SK-N-SH treated with all-trans-retinoic acid at 6 μM for 48 hours (cell line): ENCODE data around the gene CCDC24.

Experiments
- ATAC-seq: fragments of 200-7000 bp; cut with Tn5 transposase; 3 replicates; pipeline ENCODE4 v1.9.1; 2020; ENCODE audit warnings: mild to moderate bottlenecking, moderate library complexity
- CSDC2 ChIP-seq: fragments of 250-450 bp; sonication (Bioruptor Pico); IDR thresholded peaks from 2 replicates; pipeline ENCODE4 v1.5.0; 2020; ENCODE audit warnings: mild to moderate bottlenecking, moderate library complexity
- ESRRG ChIP-seq: fragments of 250-450 bp; sonication (Bioruptor Pico); IDR thresholded peaks from 2 replicates; pipeline ENCODE4 v1.6.1; 2021; ENCODE audit warnings: mild to moderate bottlenecking
- ISL1 ChIP-seq: fragments of 250-450 bp; sonication (Bioruptor Pico); IDR thresholded peaks from 2 replicates; pipeline ENCODE4 v2.1.2; 2022; ENCODE audit warnings: mild to moderate bottlenecking, moderate library complexity
- OSR1 ChIP-seq: fragments of 250-450 bp; sonication (Bioruptor Pico); IDR thresholded peaks from 2 replicates; pipeline ENCODE4 v1.8.0; 2022; ENCODE audit warnings: moderate library complexity, mild to moderate bottlenecking, inconsistent platforms
- PPARA ChIP-seq: fragments of 250-450 bp; sonication (Bioruptor Pico); IDR thresholded peaks from 2 replicates; pipeline ENCODE4 v1.5.0; 2020; ENCODE audit warnings: mild to moderate bottlenecking, borderline replicate concordance
- SNAI2 ChIP-seq: fragments of 250-450 bp; sonication (Bioruptor Pico); IDR thresholded peaks from 2 replicates; pipeline ENCODE4 v1.5.0; 2020; ENCODE audit warnings: mild to moderate bottlenecking, moderate library complexity
- TCF4 ChIP-seq: fragments of 250-450 bp; sonication (Bioruptor Pico); IDR thresholded peaks from 2 replicates; pipeline ENCODE4 v1.8.0; 2021; ENCODE audit warnings: mild to moderate bottlenecking, moderate library complexity, borderline replicate concordance
- ZC3H10 ChIP-seq: fragments of 250-450 bp; sonication (Bioruptor Pico); IDR thresholded peaks from 2 replicates; pipeline ENCODE4 v1.5.1; 2021; ENCODE audit warnings: mild to moderate bottlenecking, moderate library complexity
- ZFP3 ChIP-seq: fragments of 250-450 bp; sonication (Bioruptor Pico); IDR thresholded peaks from 2 replicates; pipeline ENCODE4 v1.5.0; 2020; ENCODE audit warnings: mild to moderate bottlenecking, moderate library complexity
- ZFP30 ChIP-seq: fragments of 450-650 bp; formaldehyde crosslinking; IDR thresholded peaks from 2 replicates; pipeline ENCODE4 v1.5.0; 2022; ENCODE audit warnings: mild to moderate bottlenecking, moderate library complexity
- ZNF565 ChIP-seq: fragments of 450-650 bp; formaldehyde crosslinking; conservative IDR thresholded peaks from 2 replicates; pipeline ENCODE4 v1.5.0; 2020; ENCODE audit warnings: low read depth, mild to moderate bottlenecking, moderate library complexity
- ZNF70 ChIP-seq: fragments of 450-650 bp; formaldehyde crosslinking; IDR thresholded peaks from 2 replicates; pipeline ENCODE4 v1.5.0; 2020; ENCODE audit warnings: mild to moderate bottlenecking, moderate library complexity
- TF ChIP-seq, protein P1 (sequence below): fragments of 250-450 bp; sonication (Bioruptor Pico); IDR thresholded peaks from 2 replicates; pipeline ENCODE4 v1.5.1; 2021; ENCODE audit warnings: mild to moderate bottlenecking, moderate library complexity
- TF ChIP-seq, protein P2 (sequence below): fragments of 250-450 bp; sonication (Bioruptor Pico); IDR thresholded peaks from 2 replicates; pipeline ENCODE4 v1.8.0; 2021; ENCODE audit warnings: low read depth, mild to moderate bottlenecking, moderate library complexity, borderline replicate concordance
- TF ChIP-seq, protein P3 (sequence below): fragments of 250-450 bp; sonication (Bioruptor Pico); IDR thresholded peaks from 2 replicates; pipeline ENCODE4 v1.5.1; 2020; ENCODE audit warnings: low read depth, mild to moderate bottlenecking, moderate library complexity
- TF ChIP-seq, protein P4 (sequence below): fragments of 250-450 bp; sonication (Bioruptor Pico); IDR thresholded peaks from 2 replicates; pipeline ENCODE4 v1.5.0; 2020; ENCODE audit warnings: mild to moderate bottlenecking, moderate library complexity

The CCDC24 gene

DNA sequence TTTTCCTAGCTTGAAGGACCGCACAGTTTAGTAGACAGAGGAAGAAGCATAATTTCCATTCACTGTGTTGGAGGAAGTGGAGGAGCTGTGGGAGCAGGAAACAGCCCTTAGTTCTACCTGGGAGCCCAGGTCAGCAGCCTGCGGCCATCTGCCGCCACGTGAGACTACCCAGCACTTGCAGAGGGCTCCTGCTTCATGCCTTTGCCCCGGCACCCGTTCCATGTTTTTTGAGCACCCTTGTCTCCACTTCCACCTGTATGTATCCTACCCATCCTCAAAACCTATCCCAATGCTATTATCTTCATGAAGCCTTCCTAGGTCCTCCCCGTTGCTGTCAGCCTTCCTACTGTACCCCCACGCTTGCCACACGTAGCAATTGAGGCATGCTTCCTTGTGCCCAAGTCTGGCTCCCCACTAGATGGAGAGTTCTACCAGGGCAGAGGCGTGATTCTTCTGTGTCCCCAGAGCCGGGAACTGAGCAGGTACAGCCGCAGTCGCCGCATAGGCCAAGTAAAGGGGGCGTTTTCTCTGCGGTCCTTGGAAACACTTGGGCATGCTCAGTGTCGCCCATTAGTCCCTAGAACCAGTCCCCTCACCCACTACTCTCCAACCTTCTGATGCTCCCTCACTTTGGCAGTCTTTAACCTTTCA, 38.0 kb downstream of the CCDC24 start (continued):
- TF ChIP-seq, protein P1, sequence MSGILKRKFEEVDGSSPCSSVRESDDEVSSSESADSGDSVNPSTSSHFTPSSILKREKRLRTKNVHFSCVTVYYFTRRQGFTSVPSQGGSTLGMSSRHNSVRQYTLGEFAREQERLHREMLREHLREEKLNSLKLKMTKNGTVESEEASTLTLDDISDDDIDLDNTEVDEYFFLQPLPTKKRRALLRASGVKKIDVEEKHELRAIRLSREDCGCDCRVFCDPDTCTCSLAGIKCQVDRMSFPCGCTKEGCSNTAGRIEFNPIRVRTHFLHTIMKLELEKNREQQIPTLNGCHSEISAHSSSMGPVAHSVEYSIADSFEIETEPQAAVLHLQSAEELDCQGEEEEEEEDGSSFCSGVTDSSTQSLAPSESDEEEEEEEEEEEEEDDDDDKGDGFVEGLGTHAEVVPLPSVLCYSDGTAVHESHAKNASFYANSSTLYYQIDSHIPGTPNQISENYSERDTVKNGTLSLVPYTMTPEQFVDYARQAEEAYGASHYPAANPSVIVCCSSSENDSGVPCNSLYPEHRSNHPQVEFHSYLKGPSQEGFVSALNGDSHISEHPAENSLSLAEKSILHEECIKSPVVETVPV (CRISPR knock-in tag), result no peak
- TF ChIP-seq, all 23 proteins: peak for 0

DNA sequence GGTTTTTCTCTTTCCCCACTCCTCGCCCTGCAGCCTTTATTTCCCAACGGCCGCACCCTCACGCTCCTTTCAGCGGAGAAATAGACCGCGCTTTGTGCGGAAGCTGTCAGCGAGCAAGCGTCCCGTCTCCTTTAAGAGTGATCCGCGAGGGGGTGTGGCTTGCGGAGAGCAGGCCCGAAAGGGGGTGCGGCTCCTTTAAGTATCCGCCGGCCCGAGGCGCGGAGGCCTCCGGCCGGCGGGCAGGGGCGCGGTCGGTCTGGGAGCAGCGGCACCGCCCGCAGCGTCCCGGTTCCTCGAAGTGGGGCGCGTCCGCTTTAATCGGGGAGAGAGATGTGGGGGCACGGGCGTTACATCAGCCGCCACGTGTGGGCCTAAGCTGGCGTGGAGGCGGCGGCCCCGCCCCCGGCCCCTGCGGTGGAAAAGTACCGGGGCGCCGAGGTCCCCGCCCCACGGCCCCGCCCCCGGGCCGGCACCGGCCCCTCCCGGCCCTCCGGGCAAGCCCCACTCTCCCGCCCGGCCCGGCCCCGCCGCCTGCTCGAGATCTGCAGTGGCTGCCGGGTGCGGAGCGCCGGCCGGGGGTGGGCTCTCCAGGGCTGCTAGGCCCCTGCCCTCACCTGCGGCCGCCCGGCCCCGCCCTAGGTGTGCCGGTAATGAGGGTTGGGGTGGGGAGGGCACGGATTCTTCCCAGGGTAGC, 38.7 kb downstream of the CCDC24 start:
- ATAC-seq, result peak; percentile 83
- TF ChIP-seq PPARA (CRISPR knock-in tag) (no peak), ZFP30 (CRISPR knock-in tag) (no peak)

DNA sequence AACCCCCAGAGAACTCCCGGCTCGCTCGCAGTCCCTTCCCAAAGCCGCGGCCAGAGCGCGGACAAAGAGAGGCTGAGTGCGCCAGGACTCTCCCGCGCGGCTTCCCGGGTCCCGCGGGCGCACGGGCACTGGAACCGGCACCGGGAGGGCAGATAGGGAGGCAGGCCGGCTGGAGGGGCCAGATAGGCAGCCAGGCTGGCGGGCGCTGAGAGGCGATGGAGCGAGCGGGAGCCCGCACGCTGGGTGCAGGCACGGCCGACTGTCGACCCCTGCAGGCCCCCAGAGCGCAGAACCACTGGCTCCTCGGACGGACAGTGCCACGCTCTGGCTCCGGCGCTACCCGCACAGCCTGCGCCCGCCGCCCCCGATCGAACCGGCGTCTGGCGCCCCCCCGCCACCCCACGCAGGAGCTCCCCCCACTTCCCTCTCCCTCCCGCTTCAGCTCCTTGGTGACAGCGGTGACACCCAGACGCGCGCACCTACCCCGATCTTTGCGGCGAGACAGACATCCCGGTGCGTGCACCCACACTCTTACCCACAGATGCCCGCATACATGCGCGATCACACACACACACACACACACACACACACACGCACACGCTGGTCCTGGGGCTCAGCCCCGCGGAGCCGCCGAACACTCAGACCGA, 39.3 kb downstream of the CCDC24 start:
- TF ChIP-seq ZNF70 (CRISPR knock-in tag) (no peak), OSR1 (CRISPR knock-in tag) (no peak), ZC3H10 (no peak), TCF4 (no peak), ZNF565 (no peak), CSDC2 (CRISPR knock-in tag) (no peak), ESRRG (CRISPR knock-in tag) (no peak)
- TF ChIP-seq, protein P2, sequence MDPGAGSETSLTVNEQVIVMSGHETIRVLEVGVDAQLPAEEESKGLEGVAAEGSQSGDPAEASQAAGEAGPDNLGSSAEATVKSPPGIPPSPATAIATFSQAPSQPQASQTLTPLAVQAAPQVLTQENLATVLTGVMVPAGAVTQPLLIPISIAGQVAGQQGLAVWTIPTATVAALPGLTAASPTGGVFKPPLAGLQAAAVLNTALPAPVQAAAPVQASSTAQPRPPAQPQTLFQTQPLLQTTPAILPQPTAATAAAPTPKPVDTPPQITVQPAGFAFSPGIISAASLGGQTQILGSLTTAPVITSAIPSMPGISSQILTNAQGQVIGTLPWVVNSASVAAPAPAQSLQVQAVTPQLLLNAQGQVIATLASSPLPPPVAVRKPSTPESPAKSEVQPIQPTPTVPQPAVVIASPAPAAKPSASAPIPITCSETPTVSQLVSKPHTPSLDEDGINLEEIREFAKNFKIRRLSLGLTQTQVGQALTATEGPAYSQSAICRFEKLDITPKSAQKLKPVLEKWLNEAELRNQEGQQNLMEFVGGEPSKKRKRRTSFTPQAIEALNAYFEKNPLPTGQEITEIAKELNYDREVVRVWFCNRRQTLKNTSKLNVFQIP, result no peak
- TF ChIP-seq, protein P3, sequence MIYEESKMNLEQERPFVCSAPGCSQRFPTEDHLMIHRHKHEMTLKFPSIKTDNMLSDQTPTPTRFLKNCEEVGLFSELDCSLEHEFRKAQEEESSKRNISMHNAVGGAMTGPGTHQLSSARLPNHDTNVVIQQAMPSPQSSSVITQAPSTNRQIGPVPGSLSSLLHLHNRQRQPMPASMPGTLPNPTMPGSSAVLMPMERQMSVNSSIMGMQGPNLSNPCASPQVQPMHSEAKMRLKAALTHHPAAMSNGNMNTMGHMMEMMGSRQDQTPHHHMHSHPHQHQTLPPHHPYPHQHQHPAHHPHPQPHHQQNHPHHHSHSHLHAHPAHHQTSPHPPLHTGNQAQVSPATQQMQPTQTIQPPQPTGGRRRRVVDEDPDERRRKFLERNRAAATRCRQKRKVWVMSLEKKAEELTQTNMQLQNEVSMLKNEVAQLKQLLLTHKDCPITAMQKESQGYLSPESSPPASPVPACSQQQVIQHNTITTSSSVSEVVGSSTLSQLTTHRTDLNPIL, result no peak
- ATAC-seq, result peak; percentile 71

DNA sequence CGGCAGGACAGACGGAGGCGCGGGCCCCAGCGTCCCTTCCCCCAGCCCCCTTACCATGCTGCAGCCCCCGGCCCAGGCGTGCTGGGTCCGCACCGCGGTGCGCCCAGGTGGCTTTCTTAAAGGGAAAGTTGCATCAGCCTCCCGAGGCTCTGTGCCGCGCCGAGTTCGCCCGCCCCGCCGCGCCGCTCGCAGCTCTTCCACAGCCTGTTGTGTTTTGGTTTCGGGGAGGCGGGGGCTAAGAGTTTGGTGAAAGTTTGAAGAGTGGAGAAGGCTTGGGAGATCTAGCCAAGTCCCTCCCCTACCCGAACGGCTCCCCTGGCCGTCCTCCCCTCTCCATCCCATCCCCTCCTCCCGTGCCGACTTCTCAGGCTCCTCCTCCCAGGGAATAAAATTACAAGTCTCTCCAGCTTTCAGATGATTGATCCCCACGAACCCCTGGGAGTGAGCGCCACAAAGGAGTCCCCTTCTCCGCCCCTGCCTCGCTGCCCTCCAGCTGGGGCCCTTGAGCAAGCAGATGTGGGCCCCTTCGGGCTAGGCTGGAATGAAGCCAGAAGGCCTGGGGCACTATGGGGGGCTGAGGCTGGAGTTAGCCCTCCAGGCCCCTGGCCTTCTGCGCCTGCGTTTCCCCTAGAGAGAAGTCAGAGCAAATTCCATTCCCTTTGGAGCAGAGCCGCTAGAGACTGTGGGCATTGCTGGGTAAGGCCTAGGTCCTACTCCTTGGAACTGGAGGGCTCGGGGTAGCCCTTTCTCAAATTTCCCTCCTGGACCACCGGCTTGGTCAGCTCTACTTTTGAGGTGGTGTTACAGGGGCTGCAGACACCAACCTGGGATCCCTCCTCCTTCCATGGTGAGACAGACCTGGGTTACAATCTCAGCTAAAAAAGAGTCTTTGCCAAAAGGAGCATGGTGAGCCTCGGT, 40.1 kb downstream of the CCDC24 start, which contains the start of gene SLC6A9:
Gene SLC6A9, minus strand, starts transcription at position 211 of the 918 bp plus-strand sequence. CDS start 7,185 bp downstream, outside the sequence.
- TF ChIP-seq CSDC2 (CRISPR knock-in tag) (no peak), SNAI2 (CRISPR knock-in tag) (no peak), ZNF565 (no peak), ISL1 (CRISPR knock-in tag) (no peak), ZFP3 (CRISPR knock-in tag) (no peak)
- TF ChIP-seq, protein P4, sequence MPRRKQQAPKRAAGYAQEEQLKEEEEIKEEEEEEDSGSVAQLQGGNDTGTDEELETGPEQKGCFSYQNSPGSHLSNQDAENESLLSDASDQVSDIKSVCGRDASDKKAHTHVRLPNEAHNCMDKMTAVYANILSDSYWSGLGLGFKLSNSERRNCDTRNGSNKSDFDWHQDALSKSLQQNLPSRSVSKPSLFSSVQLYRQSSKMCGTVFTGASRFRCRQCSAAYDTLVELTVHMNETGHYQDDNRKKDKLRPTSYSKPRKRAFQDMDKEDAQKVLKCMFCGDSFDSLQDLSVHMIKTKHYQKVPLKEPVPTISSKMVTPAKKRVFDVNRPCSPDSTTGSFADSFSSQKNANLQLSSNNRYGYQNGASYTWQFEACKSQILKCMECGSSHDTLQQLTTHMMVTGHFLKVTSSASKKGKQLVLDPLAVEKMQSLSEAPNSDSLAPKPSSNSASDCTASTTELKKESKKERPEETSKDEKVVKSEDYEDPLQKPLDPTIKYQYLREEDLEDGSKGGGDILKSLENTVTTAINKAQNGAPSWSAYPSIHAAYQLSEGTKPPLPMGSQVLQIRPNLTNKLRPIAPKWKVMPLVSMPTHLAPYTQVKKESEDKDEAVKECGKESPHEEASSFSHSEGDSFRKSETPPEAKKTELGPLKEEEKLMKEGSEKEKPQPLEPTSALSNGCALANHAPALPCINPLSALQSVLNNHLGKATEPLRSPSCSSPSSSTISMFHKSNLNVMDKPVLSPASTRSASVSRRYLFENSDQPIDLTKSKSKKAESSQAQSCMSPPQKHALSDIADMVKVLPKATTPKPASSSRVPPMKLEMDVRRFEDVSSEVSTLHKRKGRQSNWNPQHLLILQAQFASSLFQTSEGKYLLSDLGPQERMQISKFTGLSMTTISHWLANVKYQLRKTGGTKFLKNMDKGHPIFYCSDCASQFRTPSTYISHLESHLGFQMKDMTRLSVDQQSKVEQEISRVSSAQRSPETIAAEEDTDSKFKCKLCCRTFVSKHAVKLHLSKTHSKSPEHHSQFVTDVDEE, result no peak
- ATAC-seq, result peak; percentile 28
